Suppressor macrophage (primary cell): ENCODE measurements around the gene ACTR3.

Experiments used
- DNase-seq, 4 experiments: peaks; one replicate each; pipeline ENCODE4 v3.0.0-alpha.2; 2020 to 2022

The ACTR3 gene

GRCh38 chr2:113876503-113877387 lies 13.1 kb upstream of the ACTR3 start:
- no peak for DNase-seq

DNA sequence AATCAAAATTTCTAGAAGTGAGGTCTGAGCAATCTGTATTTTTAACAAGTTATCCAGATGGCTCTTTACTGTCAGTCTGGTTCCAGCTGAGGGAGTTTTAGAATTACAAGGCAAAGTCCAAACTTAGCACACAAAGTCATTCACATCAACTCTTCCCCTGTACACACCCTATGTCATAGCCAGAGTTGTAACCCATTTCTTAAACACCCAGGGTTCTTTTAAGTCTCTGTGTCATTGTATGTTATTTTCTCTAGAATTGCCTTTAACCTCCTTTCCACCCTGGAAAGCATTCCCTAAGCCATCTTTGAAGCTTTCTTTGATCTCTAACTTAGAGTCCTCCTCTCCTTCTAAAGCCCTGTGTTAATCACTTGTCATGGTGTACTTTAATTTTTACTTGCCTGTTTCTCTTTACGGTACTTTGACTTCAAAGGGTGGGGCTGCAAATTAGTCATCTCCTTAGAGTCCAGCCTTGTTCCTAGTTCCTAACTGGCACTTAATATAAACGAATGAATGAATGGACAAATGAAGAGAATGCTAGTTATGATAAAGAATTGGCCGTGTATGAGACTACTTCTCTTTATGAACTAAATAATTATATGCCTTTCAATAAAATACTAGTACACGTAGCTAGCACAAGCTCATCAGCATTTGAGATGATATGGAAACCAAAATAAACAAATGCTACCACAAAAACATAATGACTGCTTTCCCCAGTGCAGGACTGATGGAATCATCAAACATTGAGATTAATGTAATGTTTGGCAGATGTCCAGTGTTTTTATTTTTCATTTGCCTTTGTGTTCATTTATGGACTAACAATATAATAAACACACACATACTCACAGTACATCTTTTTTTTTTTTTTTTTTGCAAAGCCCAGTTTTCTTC lies 11.9 kb upstream of the ACTR3 start:
- peak in 3 of 4 experiments; percentile 30 to 63 (median 53) for DNase-seq

DNA sequence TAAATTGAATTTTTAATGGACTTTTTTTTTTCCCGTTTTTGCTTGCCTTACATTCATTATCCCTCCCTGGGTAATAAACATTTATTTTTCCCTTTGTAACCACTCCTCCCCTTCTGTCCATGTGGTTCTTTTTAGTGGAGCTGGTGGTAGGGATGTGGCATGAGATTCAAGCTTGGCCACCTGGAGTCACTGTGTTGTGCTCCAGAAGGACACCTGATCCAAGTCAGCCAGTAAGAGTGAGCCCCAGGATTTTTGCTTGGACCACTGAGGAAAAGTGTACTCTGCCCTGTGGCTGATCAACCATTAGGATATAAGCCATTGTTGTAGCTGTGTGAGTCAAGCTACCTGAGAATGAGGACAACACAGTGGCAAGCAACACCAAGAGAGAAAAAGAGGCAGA lies 11.1 kb upstream of the ACTR3 start:
- DNase-seq = no peak

- DNase-seq = no peak
These were observed 10.4 kb upstream of the ACTR3 start for GRCh38 chr2:113879457-113879856.

DNA sequence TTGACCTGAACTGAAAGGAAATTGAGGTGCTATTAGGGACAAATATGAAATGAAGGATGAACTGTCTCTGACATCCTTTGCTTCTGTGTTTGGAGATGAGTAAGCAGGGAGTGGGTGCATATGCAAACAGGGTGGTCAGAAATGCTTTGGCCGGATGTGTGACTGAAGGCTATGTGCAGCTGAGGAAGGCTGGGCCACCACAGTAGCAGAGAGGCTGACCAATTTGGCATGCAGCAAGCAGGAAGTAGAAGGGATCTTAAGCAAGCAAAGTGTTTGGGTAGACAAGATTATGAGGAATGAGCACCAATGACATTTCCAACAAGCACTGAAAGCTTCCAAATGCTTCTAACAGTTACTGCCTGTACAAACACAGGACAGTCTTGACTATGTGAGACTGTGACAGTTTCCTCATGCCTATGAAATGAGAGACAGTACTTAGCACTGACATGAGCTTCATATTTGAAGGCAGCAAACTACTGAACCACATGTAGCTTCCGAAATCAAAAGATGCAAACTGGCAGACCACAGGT lies 3.3 kb upstream of the ACTR3 start:
- DNase-seq = peak; percentile 90 to 97 (median 94)

DNA sequence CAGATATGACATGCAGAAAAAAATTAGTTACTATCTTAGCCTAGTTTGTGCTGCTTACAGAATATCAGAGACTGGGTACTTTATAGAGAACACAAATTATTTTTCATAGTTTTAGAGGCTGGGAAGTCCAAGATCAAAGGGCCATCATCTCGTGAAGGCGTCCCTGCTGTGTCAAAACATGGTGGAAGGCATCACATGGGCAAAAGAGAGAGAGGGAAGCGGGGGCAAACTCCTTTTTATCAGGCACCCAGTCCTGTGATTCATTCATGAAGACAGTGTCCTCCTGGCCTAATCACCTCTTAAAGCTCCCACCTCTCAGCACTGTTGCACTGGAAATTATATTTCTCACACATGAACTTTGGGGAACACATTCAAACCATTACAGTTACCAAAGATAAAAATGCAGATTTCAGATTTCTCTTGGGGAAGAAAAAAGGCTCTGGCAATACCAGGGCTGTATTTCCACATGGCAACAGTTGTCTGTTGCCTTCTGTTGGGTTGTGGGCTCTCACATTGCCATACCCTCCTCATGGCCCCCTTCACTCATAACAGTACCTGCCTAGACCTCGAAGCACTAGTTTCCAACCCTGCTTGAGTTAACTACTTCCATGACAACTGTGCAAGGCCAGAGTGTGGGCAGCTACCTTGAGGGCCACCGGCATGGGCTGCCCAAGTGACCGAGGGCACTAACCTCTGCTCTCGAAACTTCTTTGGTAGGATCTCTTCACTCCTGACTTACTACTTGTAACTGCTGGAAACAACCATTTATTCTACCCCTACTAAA lies 2.7 kb upstream of the ACTR3 start:
- peak; percentile 30 to 54 (median 50) for DNase-seq

DNA sequence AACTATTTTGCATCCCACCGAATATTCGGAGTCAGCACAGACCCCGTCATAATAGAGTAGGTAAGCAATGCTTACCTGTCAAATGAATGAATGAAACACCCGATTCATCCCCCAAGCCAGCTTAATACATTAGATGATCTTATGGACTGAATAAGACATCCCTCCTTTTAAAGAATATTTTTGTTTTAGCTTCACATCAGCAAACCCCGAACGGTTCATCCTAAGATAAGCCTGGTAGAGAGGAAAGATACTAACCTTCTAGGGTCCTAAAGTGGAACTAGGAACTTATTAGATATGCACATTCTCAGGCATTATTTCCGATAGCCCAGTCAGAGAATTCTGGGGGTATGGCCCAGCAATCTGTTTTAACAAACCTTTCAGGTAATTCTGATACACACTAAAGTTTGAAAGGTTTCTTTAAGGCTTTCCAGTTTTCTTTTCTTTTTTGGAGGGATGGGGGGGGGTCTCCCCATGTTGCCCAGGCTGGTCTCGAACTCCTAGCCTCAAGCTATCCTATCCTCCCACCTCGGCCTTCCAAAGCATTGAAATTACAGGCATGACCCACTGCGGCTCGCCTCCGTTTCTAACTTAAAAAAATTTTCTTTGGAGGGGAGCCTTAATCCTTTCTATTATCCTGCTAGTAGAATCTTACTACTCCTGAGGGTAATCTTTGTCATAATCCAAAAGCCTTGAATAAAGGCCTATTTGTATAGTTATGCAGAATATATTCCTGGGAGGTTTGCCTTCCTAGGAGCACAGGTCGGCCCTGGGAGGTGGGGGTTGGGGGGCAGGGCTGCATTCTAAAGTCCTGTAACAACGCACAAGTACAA lies 1.0 kb upstream of the ACTR3 start:
- no peak for DNase-seq

GRCh38 chr2:113890253-113891235 lies 655 bp downstream of the ACTR3 start:
- peak; percentile 93 to 98 (median 94) for DNase-seq

DNA sequence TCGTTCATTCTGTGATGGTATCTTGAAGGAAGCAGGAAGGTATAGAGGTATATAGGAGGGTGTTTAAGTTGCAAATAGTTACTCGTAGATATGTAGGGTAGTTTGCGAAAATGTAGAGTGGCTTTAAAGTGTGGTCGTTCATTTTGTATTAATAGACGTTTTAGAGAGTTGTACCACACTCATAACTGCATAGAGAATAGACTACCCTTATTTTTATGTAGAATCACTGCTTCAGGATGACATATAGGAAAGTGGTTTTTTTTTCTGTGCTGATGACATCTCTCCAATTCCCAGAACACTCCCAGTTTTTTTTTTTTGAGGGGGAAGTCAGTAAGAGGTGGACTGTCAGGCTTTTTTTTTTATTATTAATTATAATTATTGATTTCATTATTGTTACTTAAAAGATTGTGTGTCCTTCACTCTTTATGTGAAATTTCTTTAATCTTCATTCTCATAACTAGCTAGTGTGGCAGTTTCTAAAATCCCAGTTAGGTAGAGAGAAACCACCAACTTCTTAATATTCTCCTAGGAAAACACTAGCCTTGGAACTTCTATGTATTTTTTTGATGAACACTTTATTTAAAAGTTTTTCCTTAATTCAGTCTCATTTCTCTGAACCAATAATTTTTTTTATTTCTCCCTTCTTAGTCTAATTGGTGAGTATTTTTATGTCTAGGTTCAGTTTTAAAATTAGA lies 1.5 kb downstream of the ACTR3 start:
- peak in 2 of 4 experiments; percentile 40 to 51 for DNase-seq

DNA sequence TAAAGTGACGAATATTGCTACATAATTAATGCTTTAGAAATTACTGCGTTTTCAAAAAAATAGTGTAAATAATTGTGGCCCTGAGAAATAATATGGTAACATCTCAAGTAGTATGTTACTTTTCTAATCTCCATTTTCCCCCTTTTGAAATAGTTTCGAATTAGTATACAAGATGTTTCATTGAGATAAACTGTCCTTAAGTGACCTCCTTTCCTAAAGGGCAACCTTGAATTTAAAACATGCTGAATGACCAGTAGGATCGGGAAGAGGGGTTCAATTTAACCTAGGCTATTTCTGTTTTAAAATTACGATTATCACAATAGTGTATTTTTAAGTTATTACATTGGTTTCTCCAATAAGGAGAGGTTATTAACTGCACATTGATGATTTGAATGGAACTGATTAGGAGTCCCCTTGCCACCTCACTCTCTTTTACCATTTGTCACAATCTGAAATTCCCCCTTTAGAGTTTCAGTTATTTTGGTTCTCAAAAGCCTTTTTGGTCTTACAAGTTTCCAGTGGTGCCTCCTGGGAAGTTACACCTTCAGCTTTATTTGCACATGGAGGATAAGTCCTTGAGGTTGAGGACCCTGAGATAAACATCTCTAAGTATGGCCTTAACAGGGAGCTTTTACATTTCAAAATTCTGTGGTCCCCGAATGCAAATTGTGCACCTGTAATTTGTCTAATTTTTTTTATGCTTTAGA lies 2.3 kb downstream of the ACTR3 start:
- DNase-seq = no peak

- DNase-seq = peak; percentile 18 to 69 (median 47)
These were observed 4.4 kb downstream of the ACTR3 start for GRCh38 chr2:113894156-113894743.

GRCh38 chr2:113895301-113895700 lies 5.4 kb downstream of the ACTR3 start:
- peak in 1 of 4 experiments; percentile 43 for DNase-seq

GRCh38 chr2:113895819-113896563 lies 6.1 kb downstream of the ACTR3 start:
- DNase-seq = no peak

DNA sequence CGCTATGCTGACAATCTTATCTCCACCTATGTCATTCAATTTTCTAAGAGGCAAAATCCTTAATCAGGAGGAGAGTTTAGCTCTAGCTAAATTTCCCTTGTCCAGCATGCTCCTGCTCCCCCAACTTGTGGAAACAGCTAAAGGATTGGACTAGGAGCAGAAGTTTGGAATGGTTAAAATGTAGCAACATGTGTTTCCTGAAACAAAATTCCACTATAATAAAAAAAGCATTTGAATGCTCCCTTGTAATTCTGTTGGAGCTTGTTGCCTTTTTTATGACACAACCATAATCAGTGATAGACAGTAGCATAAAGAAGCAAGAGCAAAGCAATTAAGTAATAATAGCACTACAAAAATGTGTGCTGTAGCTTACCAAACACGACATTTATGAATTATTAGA lies 6.9 kb downstream of the ACTR3 start:
- no peak for DNase-seq

GRCh38 chr2:113898081-113898480 lies 8.2 kb downstream of the ACTR3 start:
- DNase-seq = no peak

DNA sequence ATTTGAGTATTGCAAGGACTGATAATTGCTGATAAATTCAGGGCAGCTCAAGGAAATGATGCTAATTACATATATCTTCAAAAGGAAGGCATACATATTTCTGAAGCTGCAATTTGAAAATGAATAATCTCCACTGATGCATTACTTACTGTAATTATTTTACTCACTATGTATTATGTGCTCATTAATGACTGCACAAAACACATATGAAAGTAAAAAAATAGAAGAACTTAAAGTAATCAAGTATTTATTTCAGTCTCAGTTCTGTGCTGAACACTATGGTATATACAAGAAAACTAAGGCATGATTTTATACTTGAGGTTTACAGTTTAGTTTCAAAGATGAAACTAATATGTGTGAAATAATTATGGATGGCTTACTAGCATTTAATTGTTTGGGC lies 9.3 kb downstream of the ACTR3 start:
- DNase-seq = no peak

DNA sequence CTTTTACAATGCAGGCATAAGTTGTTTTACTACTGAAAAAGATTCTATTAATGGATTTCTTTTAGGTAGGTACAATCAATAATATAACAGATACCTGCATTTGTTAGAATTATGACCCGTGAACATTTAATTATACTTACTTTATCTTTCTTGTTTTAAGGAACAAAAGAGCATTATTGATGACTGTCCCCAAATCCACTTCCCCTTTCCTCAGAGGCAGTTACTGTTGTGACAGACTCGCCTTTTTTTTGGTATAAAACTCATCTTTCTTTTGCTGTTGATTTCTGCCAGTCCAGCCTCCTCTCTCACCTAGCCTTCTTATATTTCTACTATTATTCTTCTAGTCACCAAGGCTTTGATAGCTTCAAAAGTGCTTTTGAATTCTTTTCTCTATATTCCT lies 12.1 kb downstream of the ACTR3 start:
- DNase-seq = peak; percentile 34 to 78 (median 66)

DNA sequence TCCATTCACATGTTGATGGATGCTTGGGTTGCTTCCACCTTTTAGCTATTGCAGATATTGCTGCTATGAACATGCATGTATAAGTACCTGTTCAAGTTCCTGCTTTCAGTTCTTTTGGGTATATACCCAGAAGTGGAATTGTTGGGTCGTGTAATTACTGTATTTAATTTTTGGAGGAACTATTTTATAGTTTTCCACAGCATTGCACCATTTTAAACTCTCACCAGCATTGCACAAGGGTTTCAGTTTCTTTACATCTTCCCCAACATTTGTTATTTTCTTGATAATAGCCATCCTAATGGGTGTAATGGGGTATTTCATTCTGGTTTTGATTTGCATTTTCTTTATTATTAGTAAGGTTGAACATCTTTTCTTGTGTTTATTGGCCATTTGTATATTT lies 16.0 kb downstream of the ACTR3 start:
- peak in 1 of 4 experiments; percentile 20 for DNase-seq
